Measurements from ENCODE around the gene C7. TPM values are rescaled to one million over a fixed set of nuclear protein-coding genes. Genes with fewer than 3 reads are reported as not detected.

C7 gene
- total RNA-seq, 2 donors from 2014 or later: 68.2 to 147 TPM

DNA sequence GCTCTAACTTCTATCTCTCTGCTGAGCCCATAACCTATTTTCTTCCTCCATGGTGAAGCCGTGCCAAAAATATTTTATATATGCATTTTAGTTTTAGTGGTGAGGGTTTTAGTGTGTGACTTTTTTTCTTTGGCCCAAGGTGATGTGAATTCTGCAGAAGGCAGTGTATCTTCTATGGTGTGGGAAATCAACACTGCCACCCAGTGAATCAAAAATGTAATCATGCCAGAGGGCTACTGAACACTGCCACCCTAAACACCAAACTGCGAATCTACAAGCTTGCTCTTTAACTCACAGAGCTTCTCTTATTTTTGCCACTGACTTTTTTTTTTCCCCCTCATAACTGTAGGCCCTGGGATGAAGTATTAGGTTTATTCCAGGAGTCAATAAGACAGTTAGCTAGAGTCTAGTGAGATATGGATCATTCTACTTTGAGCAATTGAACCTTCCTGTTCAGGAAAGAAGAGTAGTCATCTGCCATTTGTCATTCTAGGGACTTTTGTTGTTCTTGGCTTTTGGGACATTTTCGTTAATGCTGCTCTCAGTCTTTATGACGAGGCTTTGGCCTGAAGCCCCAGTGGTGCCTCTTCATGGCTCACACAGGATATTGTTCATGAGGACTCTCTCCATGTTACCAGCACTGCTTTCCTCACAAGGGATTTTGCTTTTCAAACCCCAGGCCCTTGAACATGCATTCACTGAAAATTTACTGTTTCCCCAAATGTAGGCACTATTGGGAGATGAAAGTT lies 53.1 kb downstream of the C7 start:
- Histone ChIP-seq H3K36me3 (no peaks in the 10 kb centered on the region), H3K4me1 (replicated peaks) (no peaks in the 10 kb centered on the region), H3K9me3 (no peaks in the 10 kb centered on the region), H3K27me3 (replicated peaks; ENCODE audit: insufficient read depth) (no peaks in the 10 kb centered on the region), H3K4me3 (no peak overlapping the region), H3K27ac (no peak overlapping the region)
- WGBS: 81% methylated on average over 4 of the region's 4 CpGs
- DNase-seq (ENCODE audit: low spot score): no peak
- intact Hi-C loops (cut with DNase I): no loop called here
- no peak for TF ChIP-seq POLR2A (IDR thresholded peaks at IDR 0.05)
- no peak for TF ChIP-seq POLR2AphosphoS5 (IDR thresholded peaks at IDR 0.05)
- no peak for TF ChIP-seq CTCF (IDR thresholded peaks at IDR 0.05)

GRCh38 chr5:40972434-40972833 lies 63.1 kb downstream of the C7 start:
- H3K4me1 ChIP-seq (replicated peaks): no peaks in the 10 kb centered on the region
- H3K27me3 ChIP-seq (replicated peaks; ENCODE audit: insufficient read depth): no peaks in the 10 kb centered on the region
- no peaks in the 10 kb centered on the region for H3K36me3 ChIP-seq
- no peaks in the 10 kb centered on the region for H3K9me3 ChIP-seq
- no peak for DNase-seq (ENCODE audit: low spot score)
- H3K4me3 ChIP-seq: no peak overlapping the region
- 91% methylated on average over 2 of the region's 2 CpGs for WGBS
- intact Hi-C loops (cut with DNase I): no loop called here
- TF ChIP-seq CTCF (IDR thresholded peaks at IDR 0.05) (no peak), POLR2A (IDR thresholded peaks at IDR 0.05) (no peak), POLR2AphosphoS5 (IDR thresholded peaks at IDR 0.05) (no peak)
- H3K27ac ChIP-seq: no peak overlapping the region

DNA sequence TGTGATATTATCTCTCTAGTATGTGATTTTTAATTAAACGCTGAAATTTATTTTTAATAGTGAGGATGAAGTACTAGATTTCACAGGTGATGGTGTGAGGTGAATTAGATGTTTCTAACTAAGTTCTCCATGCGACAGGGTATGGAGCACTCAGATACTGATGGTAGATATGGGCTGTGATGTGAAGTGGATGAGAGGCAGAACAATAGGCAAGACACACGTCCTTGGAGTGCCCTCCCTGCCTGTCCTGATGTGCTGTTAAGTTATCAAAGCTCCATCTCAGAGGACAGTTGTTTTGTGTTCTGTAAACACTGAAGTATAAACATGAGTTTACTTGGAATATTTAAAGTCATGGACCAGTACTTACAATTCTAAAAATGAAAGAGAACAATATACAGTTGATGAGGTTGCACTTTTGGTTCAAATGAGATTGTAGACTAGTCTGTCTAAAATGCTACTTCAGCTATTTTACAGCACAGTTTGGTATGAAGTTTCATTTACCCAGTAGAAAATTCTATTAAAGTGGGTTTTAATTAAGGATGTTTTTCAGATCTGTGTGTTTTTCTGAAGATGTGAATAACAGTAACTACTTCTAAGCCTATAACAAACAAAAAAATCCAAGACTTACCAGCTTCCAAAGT lies 64.2 kb downstream of the C7 start:
- H3K4me1 ChIP-seq (replicated peaks): no peaks in the 10 kb centered on the region
- no peak overlapping the region for H3K4me3 ChIP-seq
- intact Hi-C loops (cut with DNase I): no loop called here
- WGBS: 57% methylated on average over 3 of the region's 3 CpGs
- DNase-seq (ENCODE audit: low spot score): no peak
- H3K27me3 ChIP-seq (replicated peaks; ENCODE audit: insufficient read depth): no peaks in the 10 kb centered on the region
- H3K9me3 ChIP-seq: no peaks in the 10 kb centered on the region
- no peak for TF ChIP-seq POLR2AphosphoS5 (IDR thresholded peaks at IDR 0.05)
- no peak for TF ChIP-seq CTCF (IDR thresholded peaks at IDR 0.05)
- no peak for TF ChIP-seq POLR2A (IDR thresholded peaks at IDR 0.05)
- H3K27ac ChIP-seq: no peak overlapping the region
- H3K36me3 ChIP-seq: no peaks in the 10 kb centered on the region

DNA sequence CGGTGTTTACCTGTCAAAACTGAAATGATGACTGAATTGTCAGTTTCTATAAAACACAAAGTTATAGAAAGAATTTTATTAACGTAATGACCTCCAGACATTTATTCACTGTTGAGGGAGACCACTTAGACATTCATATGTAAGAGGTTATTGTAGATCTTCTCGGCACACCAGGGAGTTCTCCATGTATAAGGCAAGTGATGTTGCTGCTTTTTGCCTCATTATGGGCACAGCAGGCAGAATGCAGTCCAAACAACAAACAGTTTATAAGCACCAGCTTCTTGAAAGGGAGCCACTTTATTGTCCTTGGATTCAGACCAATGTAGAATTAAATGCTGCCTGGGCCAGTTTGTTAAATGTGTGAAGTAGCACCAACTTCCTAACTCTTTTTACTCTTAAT lies 66.7 kb downstream of the C7 start:
- DNase-seq (ENCODE audit: low spot score): no peak
- intact Hi-C loops (cut with DNase I): no loop called here
- Histone ChIP-seq H3K27me3 (replicated peaks; ENCODE audit: insufficient read depth) (no peaks in the 10 kb centered on the region), H3K4me3 (no peak overlapping the region), H3K9me3 (no peaks in the 10 kb centered on the region), H3K27ac (no peak overlapping the region), H3K36me3 (no peaks in the 10 kb centered on the region), H3K4me1 (replicated peaks) (no peaks in the 10 kb centered on the region)
- WGBS: 43% methylated on average over 3 of the region's 3 CpGs
- TF ChIP-seq POLR2AphosphoS5 (IDR thresholded peaks at IDR 0.05) (no peak), CTCF (IDR thresholded peaks at IDR 0.05) (no peak), POLR2A (IDR thresholded peaks at IDR 0.05) (no peak)

DNA sequence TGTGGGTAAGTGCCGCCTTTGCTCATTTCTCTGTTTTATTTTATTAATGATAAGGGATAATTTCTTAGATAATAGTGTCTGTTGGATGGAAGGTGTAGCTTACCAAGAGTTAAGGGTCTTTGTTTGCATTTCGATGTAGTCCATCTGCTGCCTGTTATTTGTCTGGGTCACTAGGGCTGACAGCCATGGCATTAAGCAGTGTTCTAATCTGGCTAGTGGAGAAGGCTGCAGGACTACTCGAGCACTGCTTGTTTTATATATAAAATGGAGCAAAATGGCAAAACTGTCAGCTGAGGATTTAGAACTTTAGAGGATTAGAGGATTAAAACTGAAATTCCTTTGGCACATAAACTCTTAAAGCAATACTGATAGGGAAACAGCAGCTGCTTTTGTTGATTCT lies 67.5 kb downstream of the C7 start:
- no peak overlapping the region for H3K27ac ChIP-seq
- intact Hi-C loops (cut with DNase I): no loop called here
- no peak for DNase-seq (ENCODE audit: low spot score)
- no peaks in the 10 kb centered on the region for H3K4me1 ChIP-seq (replicated peaks)
- TF ChIP-seq CTCF (IDR thresholded peaks at IDR 0.05): no peak
- H3K9me3 ChIP-seq: no peaks in the 10 kb centered on the region
- H3K27me3 ChIP-seq (replicated peaks; ENCODE audit: insufficient read depth): no peaks in the 10 kb centered on the region
- H3K4me3 ChIP-seq: no peak overlapping the region
- no peaks in the 10 kb centered on the region for H3K36me3 ChIP-seq
- 59% methylated on average over 3 of the region's 3 CpGs for WGBS
